Chondrocyte (in vitro differentiated cells): ENCODE measurements around the gene AJAP1. TPM values are rescaled to one million over a fixed set of nuclear protein-coding genes. Genes with fewer than 3 reads are reported as not detected.

Source experiments
- DNase-seq: peaks from one replicate; pipeline ENCODE4 v3.0.0; 2021; ENCODE audit warnings: mixed read lengths, low spot score
- H3K27ac Mint-ChIP-seq: one replicate; pipeline ENCODE4 v1.8.0; 2021; ENCODE audit warnings: mild to moderate bottlenecking, moderate library complexity, mixed read lengths; ENCODE audit not compliant: unreplicated experiment
- H3K27me3 Mint-ChIP-seq: 2 replicates; pipeline ENCODE4 v1.8.0; 2021; ENCODE audit warnings: low read depth, mixed read lengths
- H3K36me3 Mint-ChIP-seq: 2 replicates; pipeline ENCODE4 v1.8.0; 2021; ENCODE audit warnings: low read depth, mixed read lengths
- H3K4me1 Mint-ChIP-seq: 2 replicates; pipeline ENCODE4 v1.8.0; 2021; ENCODE audit warnings: low read depth, mild to moderate bottlenecking, mixed read lengths
- H3K4me3 Mint-ChIP-seq: one replicate; pipeline ENCODE4 v1.8.0; 2021; ENCODE audit warnings: mild to moderate bottlenecking, moderate library complexity, mixed read lengths; ENCODE audit not compliant: unreplicated experiment
- H3K9me3 Mint-ChIP-seq: 2 replicates; pipeline ENCODE4 v1.8.0; 2021; ENCODE audit warnings: low read depth, mixed read lengths
- total RNA-seq: library from RNA; stranded (reverse); gene quantifications from 3 replicates; pipeline ENCODE4 v1.2.1, GENCODE V29; 2021
- TF ChIP-seq, protein P1 (sequence below): fragments of 200-600 bp; sonication (generic); IDR thresholded peaks from 2 replicates; pipeline ENCODE4 v1.5.0; 2021; ENCODE audit warnings: antibody characterized with exemption, mild to moderate bottlenecking, moderate library complexity

Gene AJAP1
- total RNA-seq, 1 donor from 2014 or later, result not detected

DNA sequence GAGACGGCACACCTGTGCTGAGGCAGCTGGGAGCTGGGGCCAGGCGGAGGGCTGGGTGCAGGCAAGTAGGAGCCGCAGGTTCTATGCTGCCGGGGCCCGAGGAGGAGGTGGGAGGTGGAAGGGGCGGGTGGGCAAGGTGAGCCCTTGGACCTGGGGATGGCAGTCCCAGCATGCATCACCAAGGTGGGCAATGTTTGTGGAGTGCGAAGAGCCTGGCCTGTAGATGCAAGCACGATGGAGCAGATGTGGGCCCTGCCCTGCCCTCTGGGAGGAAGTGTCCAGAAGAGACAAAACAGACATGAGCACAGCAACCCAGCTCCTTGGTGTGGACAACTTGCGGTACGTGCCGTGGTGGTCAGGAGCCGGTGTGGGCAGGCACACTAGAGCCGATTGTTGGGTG lies 28.3 kb upstream of the AJAP1 start:
- TF ChIP-seq, protein P1, sequence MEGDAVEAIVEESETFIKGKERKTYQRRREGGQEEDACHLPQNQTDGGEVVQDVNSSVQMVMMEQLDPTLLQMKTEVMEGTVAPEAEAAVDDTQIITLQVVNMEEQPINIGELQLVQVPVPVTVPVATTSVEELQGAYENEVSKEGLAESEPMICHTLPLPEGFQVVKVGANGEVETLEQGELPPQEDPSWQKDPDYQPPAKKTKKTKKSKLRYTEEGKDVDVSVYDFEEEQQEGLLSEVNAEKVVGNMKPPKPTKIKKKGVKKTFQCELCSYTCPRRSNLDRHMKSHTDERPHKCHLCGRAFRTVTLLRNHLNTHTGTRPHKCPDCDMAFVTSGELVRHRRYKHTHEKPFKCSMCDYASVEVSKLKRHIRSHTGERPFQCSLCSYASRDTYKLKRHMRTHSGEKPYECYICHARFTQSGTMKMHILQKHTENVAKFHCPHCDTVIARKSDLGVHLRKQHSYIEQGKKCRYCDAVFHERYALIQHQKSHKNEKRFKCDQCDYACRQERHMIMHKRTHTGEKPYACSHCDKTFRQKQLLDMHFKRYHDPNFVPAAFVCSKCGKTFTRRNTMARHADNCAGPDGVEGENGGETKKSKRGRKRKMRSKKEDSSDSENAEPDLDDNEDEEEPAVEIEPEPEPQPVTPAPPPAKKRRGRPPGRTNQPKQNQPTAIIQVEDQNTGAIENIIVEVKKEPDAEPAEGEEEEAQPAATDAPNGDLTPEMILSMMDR, result no peak
- Mint-ChIP-seq H3K27ac (no peak overlapping the region), H3K4me3 (no peak overlapping the region), H3K27me3 (no peaks in the 10 kb centered on the region), H3K4me1 (no peaks in the 10 kb centered on the region), H3K9me3 (no peaks in the 10 kb centered on the region), H3K36me3 (no peaks in the 10 kb centered on the region)
- no peak for DNase-seq

DNA sequence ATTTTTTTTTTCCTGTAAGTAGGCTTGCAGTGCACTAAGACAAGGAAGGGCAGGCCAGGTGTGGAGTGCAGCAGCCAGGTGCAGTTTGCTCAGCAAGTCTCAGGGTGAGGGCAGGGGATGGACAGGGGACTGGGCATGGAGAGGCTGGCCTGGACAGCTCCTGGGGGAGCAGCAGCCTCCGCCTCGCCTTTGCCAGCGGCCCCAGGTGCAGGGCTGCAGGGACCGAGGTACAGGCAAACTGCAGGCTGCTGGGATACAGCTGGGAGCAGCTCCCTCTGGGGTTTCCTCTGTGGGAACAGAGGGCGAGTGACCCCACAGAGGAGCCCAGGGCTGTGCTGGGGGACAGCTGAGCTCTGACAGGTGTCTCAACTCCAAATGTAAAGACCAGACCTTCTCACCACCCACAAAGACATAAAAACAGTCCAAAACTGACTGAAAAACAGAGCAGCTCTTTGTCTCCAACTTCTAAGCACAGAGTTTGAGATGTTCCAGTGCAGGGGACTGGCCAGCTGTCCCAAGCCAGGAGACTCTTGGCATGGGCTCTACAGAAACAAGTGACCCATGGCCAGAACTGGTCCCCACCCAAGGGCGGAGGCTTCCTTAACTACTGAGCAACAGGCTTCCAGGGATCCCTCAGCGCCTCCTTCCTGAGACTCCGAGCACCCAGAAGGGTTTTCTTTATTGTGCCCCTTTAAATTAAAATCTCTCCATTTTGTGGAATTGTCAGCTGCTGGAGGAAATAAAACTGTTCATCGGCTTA lies 27.7 kb upstream of the AJAP1 start:
- TF ChIP-seq, protein P1, result no peak
- H3K9me3 Mint-ChIP-seq, result no peaks in the 10 kb centered on the region
- DNase-seq, result no peak
- H3K36me3 Mint-ChIP-seq, result no peaks in the 10 kb centered on the region
- H3K27ac Mint-ChIP-seq, result no peak overlapping the region
- H3K4me3 Mint-ChIP-seq, result no peak overlapping the region
- H3K4me1 Mint-ChIP-seq, result no peaks in the 10 kb centered on the region
- peaks cover 1% of the 10 kb centered on the region for H3K27me3 Mint-ChIP-seq

DNA sequence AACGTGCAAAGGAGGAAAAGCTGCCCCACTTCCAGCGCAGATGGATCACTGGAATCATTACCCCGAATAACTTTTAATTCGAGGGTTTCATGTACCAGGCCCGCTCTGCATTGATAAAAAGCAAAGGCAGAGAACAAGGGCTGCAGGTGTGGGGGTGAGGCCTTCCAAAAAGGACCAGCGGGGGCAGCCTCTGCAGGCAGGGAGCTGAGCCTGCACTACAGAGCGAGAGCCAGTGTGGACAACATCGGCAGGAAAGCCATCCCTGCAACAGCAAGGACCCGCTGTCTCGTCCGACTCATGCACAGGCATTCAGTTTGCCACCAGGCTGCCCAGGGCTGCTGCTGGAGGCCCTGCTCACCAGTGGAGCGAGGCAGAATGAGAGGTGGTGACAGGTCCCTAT lies 27.1 kb upstream of the AJAP1 start:
- TF ChIP-seq, protein P1, result no peak
- no peak for DNase-seq
- no peaks in the 10 kb centered on the region for H3K36me3 Mint-ChIP-seq
- H3K9me3 Mint-ChIP-seq, result no peaks in the 10 kb centered on the region
- peaks cover 4% of the 10 kb centered on the region for H3K27me3 Mint-ChIP-seq
- no peaks in the 10 kb centered on the region for H3K4me1 Mint-ChIP-seq
- H3K4me3 Mint-ChIP-seq, result no peak overlapping the region
- no peak overlapping the region for H3K27ac Mint-ChIP-seq

DNA sequence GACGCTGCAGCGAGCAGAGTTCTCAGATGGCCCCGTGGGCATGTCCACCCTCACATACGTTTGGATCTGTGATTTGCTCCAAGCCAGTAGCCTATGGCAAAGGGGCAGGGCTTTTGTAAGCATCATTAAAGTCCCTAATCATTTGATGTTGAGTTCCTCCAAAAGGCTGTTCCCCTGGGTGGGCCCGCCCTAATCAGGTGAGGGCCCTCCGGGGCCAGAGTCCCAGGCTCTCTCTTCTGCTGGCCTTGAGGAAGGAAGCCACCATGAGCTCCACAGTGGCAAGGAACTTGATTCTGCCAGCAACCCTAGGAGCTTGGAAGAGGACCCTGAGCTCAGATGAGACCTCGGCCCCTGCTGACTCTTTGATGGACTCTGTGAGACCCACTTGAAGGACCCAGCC lies 25.4 kb upstream of the AJAP1 start:
- H3K27ac Mint-ChIP-seq, result no peak overlapping the region
- H3K4me1 Mint-ChIP-seq, result no peaks in the 10 kb centered on the region
- H3K27me3 Mint-ChIP-seq, result peaks cover 4% of the 10 kb centered on the region
- DNase-seq, result no peak
- TF ChIP-seq, protein P1, result no peak
- H3K36me3 Mint-ChIP-seq, result no peaks in the 10 kb centered on the region
- no peak overlapping the region for H3K4me3 Mint-ChIP-seq
- no peaks in the 10 kb centered on the region for H3K9me3 Mint-ChIP-seq

DNA sequence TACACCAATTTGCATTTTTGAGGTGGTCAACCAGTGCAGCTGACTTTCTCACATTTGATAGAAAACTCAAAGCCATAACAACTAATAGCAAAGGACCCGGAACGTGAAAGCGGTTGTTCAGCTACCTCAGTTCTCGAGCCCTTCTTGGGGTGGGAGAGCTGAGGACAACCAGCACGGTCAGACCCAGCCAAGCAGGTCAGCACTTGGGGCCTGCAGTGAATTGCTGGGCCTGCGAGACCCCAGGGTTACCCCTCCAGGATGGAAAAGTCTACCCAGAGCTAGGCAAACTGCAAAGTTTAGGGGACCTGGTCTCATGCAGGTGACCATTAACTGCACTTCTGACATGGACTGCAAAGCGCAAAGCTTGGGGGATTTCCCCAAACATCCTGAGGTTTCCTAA lies 23.8 kb upstream of the AJAP1 start:
- no peaks in the 10 kb centered on the region for H3K9me3 Mint-ChIP-seq

More for the DNA sequence above, 23.8 kb upstream of the AJAP1 start:
- no peak overlapping the region for H3K4me3 Mint-ChIP-seq
- DNase-seq, result no peak
- H3K27ac Mint-ChIP-seq, result no peak overlapping the region
- no peaks in the 10 kb centered on the region for H3K36me3 Mint-ChIP-seq
- no peaks in the 10 kb centered on the region for H3K4me1 Mint-ChIP-seq
- TF ChIP-seq, protein P1, result no peak
- peaks cover 4% of the 10 kb centered on the region for H3K27me3 Mint-ChIP-seq
